GM11168 (cell line): ENCODE results near the gene YDJC.
"Not testable (repeated sequence)": the region's sequence is repeated elsewhere in the genome, so short reads cannot be mapped to it uniquely, and the experiment has no call there.

Source experiments
- in situ Hi-C: fragments of 300-500 bp; cut with MboI; formaldehyde crosslinking; loops from one replicate; pipeline ENCODE4 v1.12.0; 2022; ENCODE audit warnings: low sequenced_read_pairs; ENCODE audit not compliant: unreplicated experiment

YDJC gene

GRCh38 chr22:21632931-21633330, 3.1 kb upstream of the YDJC start:
- in situ Hi-C loops: no loop called here

DNA sequence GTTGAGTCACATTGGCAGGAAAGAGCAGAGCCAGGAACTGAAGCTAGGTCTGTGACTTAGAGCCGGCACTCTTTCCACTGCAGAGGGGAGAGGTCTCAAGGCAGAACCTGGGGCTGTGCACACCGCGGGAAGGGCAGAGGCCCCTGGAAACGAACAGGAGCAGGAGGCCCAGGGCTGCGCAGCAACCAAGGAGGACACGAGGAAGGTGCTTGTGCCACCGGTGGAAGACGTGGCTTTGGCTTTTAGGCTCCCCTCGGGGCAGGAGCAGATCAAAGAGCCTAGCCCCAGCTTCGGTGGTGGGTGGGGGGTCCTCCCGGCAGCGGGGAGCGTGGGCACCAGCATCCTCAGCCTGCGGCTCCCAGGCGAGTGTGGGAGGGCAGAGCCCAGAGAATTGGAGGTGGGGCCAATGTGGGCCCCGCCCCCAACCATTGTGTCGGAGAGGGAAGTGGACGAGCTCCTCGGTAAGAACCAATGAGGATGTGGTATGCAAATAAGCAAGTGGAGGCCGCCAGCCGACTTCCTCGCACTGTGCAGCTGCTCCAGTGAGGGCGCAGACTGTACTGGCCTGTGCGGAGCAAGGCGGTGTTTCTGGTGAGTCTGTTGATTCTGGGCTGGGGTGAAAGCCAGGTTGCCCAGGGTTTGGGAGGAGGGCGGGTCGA, 2.5 kb upstream of the YDJC start, which contains the start of gene CCDC116:
Gene CCDC116 (plus strand): TSS at position 524 of the 659 bp plus-strand sequence. CDS start 422 bp downstream, outside the sequence.
- in situ Hi-C loops: no loop called here

DNA sequence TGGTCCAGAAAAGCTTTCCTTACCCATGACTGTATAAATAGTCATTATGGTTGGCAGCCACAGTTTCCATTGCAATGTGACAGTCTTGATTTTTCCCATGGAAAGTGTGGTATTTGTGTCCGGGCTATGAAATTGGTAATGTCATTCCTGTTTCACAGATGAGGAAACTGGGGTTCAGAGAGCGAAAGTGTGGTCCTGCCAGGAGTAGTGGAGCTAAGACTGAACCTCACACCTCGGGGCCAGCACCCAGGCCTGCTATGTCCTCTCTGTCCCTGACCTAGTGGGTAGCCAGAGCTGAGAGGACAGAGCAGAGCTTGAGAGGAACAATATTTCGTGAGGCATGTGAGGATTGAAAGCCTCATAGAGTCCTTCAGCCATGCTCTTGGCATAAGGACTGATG, 1.2 kb upstream of the YDJC start:
- in situ Hi-C loops: no loop called here

DNA sequence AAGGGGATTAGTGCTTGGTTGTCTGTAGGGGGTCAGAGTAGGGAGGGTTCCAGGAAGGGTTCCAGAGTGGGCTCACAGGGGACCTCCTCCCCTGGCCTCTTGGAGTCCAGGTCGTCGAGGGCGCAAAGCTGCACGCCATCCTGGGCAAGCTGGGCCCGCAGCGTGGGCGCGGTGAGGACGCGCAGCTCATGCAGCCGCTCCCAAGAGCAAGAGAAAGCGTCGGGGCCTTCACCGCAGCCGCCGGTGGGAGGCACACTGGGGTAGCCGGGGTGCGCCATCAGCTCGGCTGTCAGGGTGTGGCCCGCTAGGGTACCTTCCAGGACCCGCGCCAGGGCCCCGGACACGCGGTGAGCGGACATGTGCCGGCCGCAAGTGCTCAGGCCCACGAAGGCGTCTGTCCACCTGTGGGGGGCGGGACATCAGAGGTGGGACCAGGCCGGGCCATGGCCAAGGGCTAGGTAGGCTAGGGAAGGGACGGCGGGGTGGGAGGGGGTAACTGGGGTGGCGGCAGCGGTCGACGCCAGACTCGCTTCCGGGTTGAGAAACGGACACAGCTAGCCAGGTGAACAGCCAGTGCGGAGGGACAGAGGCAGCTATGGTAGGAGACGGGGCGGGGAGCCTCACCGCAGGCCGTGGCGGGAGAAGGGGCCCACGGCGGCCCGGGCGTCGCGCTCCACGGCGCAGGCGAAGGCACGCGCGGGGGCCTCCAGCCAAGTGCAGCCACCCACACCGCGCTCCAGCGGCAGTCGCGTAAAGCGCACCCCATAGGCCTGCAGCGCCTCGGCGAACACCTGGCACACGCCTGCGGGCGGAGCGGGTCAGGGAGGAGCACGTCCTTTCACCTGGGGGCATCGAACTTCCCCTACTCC, 1.2 kb downstream of the YDJC start:
- in situ Hi-C loops: no loop called here

- in situ Hi-C loops: no loop called here
Observed at GRCh38 chr22:21626735-21627469, 2.9 kb downstream of the YDJC start.

DNA sequence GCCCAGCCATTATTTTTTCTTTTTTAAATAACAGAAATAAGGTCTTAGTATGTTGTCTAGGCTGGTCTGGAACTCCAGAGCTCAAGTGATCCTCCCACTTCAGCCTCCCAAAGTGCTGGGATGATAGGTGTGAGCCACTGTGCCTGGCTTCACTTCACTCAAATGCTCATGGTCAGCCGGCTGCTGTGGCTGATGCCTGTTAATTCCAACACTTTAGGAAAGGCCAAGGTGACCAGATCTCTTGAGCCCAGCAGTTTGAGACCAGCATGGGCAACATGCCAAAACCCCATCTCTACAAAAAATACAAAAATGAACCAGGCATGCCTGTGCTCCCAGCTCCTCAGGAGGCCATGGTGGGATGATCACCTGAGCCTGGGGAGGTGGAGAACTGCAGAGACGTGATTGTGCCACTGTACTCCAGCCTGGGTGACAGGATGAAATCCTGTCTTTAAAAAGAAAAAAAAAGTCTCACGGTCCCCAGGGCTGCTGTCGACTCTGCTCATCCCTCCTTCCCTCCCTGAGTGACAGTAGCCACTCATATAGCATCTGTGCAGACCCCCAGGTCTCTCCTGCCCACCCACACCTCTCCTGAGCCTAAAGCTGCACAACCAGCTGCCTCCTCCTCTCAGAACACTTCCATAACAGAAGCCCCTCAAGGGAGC, 3.6 kb downstream of the YDJC start:
- in situ Hi-C loops: no loop called here

GRCh38 chr22:21624880-21625791, 4.7 kb downstream of the YDJC start:
- in situ Hi-C loops: no loop called here

DNA sequence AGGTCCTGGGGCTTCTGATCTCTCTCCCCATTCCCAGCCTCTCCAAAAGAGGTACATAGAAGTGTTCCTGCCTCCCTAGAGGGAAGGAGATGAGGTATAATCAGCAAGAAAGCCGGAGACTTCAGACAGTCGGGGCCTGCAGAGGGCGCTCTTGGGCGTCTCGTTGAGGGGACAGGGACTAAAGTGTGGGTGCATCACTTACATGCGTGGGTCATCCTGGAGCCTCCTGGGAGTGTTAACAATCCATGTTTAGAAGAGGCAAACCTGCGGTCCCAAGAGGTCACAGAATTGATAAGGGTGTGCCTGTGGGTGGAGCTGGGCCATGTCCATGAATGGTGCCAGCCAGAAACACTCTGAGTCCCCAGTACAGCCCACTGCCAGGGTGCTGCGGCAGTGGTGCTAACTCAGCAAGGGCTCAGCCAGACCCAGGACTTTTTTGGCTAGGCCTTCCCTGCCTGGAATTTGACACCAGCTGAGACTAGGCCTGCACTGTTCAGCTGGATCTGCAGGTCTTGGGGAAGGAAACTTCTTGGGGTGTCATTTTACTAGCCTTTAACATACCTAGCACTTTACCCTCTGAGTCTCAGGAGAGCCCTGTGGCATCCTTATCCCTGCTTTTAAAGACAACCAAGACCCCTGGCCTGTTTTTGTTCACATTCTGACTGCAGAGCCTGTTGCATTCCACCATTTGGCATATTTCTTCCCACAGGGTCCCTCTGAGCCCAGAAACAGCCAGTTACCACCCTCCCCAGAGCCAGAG, 5.5 kb downstream of the YDJC start:
- in situ Hi-C loops: no loop called here

DNA sequence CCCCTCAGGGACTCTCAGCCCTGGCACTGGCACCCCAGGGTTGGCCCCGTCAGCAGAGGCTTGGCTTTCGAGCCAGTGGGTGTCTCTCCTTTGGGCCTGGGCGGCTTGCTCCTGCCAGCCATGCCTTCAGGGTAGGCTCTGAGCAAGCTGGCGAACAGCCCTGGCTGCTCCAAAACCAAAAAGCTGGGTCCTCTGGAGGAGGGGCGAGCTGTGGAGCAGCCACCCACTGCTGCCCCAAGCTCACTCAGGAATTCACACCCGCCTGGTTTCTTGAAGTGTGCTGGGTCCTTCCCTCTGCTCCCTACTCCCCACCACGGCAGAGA, 6.2 kb downstream of the YDJC start:
- in situ Hi-C loops: no loop called here

DNA sequence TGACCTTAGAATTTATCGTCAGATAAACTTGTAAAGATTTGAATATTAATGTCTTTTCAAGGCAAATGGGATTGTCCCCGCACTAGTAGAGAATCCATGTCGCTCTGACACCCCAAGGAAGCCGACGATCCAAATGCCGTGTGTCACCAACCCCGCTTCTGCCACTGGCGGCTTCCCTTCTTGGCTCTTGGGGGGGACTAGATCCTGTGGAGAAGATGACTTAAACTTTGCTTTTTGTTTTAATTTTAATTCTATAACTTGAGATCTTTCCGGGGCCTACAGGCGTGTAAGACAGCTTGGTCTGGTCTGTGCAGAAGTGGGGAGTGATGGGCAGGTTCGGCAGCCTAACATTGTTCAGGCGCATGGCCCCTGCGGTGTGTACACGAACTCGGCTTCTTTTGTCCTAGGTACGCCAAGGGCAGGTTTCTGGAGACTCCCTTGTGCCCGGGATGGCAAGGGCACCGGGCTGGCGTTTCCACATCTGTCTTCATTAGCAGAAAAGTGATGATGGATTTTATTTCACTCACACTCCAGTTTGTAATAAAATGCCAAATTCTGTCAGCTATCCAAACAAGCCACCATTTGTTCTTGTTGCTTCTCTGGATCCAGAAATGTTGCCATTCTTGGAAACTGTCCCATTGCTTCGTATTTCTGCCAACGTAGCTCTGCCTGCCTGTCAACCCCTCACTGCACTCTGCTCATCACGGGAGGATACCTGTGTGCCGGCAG, 6.7 kb downstream of the YDJC start:
- in situ Hi-C loops: no loop called here

- in situ Hi-C loops: no loop called here
Observed at GRCh38 chr22:21622011-21622918, 7.6 kb downstream of the YDJC start.

- in situ Hi-C loops: no loop called here
Observed at GRCh38 chr22:21621025-21621424, 8.8 kb downstream of the YDJC start.

DNA sequence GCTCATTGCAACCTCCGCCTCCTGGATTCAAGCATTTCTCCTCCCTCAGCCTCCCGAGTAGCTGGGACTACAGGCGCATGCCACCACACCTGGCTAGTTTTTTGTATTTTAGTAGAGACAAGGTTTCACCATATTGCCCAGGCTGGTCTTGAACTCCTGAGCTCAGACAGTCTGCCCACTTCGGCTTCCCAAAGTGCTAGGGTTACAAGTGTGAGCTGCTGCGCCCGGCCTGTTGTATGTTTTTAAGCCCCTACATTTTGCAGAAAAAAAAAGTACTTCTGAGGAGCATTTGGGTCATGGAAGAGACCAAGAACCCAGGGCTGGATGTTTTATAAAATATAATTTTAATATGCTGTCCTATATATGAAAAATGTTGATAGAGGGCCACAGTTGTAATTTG, 12.5 kb downstream of the YDJC start:
- in situ Hi-C loops: not testable (repeated sequence)

DNA sequence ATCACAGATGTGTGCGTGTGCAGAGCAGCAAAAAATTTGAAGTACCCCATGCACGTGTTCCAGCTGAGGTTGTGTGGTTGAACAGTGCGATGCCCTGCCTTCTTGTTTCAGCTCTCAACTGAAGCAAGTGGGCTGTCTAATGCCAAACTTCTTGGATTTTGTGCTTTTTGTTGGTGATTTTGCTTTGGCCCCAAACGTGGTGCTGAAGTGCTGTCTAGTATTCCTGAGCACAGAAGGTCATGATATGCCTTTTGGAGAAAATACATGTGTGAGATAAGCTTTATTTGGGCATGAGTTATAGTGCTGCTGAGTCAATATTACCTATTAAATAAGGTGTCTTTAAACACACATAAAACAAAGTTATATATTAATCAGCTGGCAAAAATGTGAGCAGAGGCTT, 14.1 kb downstream of the YDJC start:
- in situ Hi-C loops: no loop called here

DNA sequence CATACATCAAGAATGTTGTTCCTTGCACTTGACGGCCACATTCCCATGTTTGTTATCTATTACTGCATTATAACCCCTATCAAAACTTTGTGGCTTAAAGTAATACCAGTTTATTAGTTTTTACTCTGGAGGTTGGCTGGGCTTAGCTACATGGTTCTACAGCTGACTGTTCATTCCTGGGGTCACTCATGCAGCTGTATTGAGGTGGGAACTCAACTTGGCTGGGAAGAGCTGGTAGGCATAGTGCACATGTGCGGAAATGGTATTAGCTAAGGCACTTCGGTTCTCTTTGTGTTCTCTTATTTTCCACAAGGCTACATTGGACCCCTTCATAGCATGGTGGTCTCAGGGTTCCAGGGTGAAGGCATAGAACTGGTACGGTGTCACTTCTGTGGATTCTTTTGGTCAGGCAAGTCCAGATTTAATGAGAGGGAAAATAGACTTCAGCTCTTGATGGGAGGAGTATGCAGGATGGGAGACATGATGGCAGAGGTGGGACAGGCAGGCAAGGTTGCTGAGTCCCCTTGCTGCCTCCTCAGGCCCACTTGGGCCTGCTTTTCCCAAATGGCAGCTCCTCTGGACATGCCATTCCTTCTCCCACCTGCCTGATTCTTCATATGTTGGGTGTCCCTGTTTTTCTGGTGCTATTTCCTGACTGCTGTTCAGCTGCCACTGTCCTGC, 16.1 kb downstream of the YDJC start:
- in situ Hi-C loops: no loop called here

DNA sequence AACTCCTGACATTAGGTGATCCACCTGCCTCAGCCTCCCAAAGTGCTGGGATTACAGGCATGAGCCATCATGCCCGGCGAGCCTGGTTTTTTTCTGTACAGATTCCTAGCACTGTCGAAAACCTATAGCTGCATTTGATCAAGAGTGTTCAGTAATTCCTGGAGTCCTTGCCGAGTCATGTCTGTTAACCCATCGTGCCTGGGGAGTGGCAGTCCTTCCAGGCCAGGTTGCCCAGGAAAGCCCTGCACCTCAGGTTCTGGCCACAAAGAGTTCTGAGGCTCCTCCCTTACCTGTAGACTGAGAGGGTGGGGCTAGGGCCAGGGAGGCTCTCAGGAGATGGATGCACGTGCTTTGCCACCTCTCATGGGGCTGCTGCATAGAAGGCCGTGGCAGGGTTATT, 17.0 kb downstream of the YDJC start:
- in situ Hi-C loops: no loop called here
